Left lobe of liver (tissue), 2 donors: ENCODE results near the gene MAP7. TPM values are rescaled to one million over a fixed set of nuclear protein-coding genes. Genes with fewer than 3 reads are reported as not detected.

ENCODE experiments used
- ATAC-seq: fragments of 200-7000 bp; cut with Tn5 transposase; one replicate; pipeline ENCODE4 v1.9.1; 2020; ENCODE audit warnings: mild to moderate bottlenecking, moderate library complexity
- DNase-seq: peaks from one replicate; pipeline ENCODE4 v3.0.0-alpha.2; 2020; ENCODE audit warnings: low spot score
- total RNA-seq: library from RNA; stranded (reverse); gene quantifications from one replicate; pipeline ENCODE4 v1.2.1, GENCODE V29; 2021
- donor health status: DM: no; HTN: no; CAD: no; lungs with moderate emphysema.
- donor health status: DM: no; HTN: yes; CAD: no.

Gene MAP7
- total RNA-seq, 1 donor from 2014 or later = 18.1 TPM

DNA sequence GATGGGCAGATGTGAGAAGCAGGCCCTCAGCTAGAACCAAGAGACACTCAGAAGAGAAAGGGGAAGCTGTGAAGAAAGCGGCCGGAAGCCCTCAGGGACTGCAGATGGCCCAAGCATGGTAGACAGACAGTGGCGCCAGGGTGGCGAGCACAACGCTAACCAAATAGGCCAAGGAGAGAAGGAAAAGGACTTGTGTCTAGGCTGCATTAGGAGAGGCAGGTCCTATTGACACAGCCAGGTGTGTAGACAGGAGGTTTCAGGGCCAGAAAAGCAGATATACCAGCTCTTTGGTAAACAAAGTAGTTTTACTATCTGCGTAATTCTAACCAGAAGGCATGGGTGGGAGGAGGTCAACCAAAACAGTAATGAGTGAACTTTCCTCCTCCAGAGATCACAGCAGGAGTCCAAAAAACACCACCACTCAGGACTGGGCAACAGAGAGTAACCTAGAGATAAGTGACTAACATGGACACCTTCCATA is 15.8 kb upstream of the MAP7 start:
- ATAC-seq (peak; percentile 27), DNase-seq (no peak)

DNA sequence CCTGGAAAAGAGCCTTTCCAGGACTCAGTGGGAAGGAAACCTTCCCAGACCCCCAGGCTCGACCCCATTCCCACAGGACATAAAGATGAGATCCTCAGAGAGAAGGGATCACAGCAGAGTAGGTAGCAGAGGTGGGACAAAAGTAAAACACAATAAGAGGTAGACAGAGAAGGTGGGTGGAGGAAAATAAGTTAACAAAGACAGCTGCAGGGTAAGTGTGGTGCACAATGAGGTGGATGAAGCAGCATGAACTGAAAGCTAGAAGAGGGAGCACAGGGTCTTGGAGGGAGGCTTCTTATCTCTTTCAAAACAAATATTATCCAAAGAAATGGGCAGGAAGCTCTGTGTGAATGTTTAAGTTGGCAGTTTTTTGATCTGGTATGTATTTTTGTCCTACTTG is 14.0 kb upstream of the MAP7 start:
- no peak for ATAC-seq
- DNase-seq = no peak

DNA sequence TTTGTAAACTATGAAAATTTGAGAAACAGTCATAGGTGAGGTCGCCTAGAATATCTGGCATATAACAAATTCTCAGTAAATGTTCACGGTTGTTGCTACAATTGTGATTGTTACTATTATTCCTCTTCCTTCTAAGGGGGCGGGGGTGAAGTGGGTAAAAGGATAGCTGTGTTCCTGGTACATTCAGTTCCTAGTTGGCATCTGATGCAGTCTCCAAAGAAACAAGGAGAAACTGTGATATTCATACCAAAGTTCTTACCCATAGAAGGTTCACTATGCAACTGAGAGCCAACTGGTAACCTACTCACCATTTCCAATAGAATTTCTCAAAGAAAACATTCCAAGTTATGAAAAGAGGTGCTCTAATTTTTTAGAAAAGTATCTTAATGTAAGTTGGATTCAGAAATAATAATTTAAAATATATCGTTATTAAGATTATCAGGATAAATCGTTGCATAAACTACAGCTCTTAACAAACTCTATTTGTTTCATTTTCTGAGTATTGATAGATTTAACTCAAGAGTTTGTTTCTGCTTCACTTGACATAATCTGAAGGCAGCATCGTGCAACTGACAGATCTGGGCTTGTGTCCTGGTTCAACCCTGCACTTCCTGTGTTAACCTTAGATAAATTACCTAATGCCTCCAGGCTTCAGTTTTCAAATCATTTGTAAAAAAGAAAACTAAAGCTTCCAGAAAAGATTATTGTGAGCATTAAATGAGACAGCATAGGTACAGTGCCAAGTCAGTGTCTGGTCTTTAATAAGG is 13.3 kb upstream of the MAP7 start:
- no peak for DNase-seq
- no peak for ATAC-seq

DNA sequence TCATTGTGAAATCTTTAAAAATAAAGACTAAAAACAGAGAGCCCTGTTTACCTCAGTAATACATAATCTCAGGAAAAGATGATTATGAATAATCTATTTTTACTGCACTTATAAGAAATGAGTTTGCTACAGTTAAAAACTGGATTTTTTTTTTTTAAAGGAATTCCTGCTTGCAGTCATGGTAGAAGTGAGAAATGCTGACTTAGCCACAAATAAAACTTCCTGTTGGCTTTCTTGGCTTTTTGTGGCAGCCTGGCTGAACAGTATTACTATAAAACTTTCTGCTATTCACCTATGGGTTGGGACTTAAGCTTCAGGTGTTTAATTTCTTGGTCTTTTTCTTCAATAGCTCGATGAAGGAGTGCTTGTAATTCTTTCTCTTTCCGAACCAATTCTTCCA is 12.0 kb upstream of the MAP7 start:
- ATAC-seq (no peak), DNase-seq (no peak)

DNA sequence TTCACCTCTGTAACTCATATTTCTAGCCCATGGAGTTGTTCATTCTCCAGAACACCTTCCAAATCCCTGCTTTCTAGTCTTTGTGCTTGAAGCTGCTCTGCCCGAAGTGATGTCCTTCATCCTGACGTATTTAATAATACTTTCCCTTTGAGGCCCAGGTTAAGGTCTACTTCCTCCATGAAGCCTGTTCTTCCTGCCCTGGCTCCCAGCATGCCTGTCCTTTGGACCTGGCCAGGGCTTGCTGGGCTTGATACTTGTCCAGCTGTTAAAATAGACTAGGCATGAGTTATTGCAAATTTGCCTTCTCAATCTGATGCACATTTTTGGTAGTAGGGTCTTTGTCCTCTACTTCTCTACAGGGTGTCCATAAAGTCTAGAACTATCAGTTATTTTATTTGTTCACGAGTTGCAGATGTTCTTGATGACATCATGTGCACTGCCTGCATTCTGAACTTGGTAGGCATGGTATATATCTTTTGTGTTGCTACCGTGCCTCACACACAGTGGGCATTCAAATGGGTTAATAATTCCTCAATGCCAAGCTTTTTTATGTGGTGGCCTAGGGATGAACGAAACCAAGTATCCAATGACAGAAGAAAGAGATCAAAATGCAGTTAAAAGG is 3.1 kb upstream of the MAP7 start:
- peak; percentile 12 for ATAC-seq
- peak; percentile 49 for DNase-seq

DNA sequence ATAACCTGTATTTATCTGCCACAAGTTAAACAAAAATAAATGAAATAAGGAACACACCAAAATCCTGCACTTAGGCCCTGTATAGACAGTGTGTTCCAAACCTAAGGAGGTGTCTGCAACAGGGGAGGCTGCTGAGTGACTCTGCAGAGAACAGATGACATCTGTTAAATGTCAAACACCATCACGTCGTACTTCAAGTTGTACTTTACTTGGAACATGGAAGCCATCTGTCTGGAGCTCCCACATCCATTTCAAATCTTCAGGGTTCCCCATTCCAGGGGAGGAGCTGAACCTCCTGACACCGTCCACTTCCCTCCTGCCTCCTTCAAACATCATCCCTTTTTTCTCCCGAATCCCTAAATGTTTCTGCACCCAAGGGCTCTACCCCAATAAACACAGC is 1.8 kb upstream of the MAP7 start:
- ATAC-seq = no peak
- no peak for DNase-seq

DNA sequence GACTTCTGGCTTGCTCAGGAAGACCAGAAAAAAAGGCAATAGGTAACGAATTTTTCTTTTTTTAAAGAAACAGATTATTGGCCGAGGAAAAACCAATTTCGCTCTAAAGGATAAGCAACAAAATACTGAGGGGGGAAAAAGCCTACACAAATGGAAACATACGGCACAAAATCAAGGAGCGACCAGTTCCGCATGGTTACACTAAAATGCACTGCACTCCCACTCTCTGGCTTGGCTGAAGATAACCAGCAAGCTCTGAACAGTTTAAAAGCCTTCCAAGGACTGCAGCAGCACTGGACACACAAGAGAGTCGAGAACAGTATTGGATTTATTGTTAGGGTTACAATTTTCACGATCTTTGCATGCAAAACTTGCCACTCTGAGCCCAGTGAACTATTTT is 881 bp upstream of the MAP7 start:
- ATAC-seq (no peak), DNase-seq (no peak)

DNA sequence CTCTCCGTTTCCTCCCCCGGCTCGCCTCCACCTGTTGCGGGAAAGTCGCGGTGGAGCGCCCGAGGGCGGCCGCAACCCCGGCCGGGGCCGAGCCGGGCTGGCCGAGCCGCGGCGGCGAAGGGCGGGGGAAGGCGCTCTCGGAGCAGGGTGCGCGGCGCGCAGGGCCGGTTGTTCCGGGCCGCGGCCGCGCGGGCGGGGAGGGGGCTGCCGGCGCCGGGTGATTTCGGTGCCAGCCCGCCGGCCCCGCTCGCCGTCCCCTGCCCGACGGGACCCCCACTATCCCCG is 235 bp downstream of the MAP7 start:
- ATAC-seq (peak; percentile 75), DNase-seq (no peak)

DNA sequence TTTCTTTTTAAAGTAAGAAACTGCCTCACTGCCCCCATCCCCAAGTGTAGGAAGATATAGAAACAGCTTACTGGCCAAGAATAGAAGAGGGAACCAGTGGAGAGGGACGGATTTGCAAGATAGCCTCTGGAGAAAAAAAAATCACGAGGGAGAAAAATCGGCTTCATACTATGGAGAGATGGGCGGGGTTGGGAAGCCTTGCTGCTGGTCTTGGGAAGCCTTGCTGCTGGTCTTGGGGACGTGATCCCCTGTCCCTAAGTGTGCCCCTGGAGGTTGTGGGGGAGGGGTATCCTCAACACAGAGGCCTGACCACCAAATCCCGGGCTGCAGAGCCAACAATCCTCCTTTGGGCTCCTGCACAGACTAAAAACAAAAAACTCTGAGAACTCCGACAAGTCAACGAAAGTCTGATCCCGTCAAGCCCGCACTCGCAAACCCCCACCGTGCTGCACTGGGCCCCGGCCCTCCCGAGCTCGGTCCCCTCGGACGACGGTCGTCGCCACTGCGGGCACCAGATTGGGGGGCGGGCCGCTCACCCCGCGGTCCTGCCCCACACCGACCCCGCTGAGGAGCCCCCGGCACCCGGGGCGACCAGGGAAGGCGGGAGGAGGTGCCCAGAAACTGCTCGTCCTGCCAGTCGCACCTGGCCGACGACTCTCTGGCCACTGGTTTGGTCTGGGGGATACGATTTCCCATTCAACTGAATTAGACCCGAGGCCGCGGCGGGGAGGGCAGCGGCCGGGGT is 750 bp downstream of the MAP7 start:
- ATAC-seq (peak; percentile 2), DNase-seq (peak; percentile 48)

DNA sequence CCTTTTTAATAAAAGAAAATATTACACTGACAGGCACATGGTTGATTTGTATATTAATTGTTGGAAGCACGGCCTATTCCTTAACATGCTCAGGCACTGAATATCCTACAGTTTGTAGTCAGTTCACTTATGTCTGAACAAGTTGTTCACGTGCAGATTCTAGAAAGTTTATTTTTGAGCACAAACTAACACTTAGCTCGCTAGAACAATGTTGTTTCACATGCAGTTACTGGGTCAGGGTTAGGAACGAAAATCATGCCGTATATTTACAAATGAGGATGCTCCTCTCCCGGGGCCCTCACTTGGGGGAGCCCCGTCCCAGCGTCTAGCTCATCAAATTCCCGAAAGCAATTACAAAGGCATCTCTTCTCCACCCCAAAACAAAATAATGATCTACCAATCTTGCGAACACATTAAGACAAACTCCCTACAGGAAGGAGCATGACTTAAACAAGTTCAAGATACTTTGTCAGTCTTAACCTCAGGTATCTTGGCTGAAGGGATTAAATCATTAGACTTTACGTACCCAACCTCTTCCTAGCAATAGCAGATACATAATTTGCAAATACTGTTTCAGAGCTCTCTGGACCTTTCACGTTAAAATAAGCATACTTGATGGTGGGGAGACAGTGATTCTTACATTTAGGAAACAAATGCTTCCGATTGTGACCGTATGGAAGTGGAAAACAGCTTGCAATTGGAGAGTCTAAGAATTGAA is 1.5 kb downstream of the MAP7 start:
- DNase-seq = no peak
- ATAC-seq = no peak

DNA sequence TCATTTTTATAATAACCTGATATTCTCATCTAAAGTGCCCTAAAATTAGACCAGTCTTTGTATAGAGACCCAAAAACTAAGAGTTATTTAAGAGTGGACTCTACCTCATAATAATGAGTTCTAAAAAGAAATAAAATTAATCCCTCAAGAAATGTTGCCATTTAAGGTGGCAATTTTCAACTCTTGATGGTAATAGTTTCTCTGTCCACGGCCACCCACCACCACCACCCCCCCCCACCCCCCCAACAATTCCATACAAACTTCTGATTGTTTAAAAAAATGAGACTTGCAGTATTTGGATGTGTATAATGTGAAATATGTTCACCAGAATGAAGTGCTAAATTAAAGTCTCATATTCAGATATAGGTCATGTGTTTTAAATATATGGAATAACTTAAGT is 2.4 kb downstream of the MAP7 start:
- ATAC-seq (no peak), DNase-seq (no peak)

DNA sequence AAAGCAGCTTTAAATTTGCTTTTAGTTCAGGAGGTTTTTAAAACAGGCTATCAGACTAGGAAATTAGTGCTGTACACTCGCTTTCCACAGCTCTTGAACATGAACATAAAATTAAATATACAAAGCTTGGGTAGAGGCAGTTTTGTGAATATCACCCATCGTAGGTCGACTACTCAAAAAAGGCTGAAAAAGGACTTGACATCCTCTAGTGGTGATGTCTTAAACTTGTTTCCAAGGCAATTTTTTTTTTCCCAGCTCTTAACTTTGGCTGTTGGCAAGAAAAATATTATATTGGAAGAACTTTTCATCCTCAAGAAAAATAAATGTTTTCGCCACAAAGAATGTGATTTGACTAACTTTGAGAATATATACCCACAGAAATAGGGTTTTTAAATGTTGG is 2.9 kb downstream of the MAP7 start:
- no peak for DNase-seq
- no peak for ATAC-seq

DNA sequence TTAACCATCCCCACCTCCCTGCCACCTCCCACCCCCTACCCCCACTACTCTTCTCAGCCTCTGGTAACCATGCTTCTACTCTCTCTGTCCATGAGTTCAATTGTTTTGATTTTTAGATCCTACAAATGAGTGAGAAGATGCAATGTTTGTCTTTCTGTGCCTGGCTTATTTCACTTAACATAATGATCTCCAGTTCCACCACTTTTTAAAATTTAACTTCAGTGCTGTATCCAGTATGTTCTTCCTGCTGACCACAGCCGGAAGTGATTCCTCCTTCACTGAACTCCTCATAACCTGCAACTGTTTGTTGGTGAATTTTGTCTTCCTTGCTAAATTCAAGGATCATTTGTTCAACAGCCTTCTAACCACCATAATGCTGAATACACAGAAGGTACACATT is 3.9 kb downstream of the MAP7 start:
- no peak for ATAC-seq

DNA sequence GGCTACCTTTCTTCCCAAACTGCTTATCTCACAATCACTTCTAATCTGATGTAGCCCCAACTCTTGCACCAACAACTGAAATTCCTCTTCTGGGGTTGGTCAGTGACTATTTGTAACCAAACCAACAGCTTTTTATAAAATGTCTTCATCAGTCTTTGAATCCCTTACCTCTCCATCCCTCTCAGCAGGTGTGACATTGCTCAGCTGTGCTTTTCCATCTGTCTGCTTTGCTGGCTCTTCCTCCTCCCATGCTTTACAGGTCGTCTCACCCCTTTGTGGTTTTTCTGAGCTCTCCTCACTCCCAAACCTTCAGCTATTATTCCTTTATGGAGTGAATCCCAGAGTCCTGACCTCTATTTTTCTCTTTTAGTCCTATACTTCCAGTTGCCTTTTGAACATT is 5.9 kb downstream of the MAP7 start:
- no peak for DNase-seq
- no peak for ATAC-seq

More for the DNA sequence above, 3.9 kb downstream of the MAP7 start:
- DNase-seq = no peak

DNA sequence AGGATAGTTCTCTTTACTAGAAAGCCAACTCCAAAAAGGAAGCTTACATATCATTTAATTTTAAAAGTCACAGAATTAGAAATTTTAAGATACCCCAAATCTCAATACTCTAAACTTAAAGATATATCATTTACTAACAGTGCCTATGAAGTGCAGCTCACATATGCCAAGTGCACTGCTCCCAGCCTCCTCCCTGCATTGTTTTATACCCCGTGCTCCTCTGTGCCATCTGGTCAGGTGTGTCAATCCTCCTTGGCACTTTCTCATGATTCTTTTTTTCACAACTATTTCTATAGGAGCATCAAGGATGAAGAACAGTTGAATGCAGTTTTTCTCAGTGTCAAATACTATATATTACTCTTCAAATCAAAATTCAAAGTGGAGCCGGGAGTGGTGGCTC is 8.8 kb downstream of the MAP7 start:
- DNase-seq (no peak), ATAC-seq (no peak)

DNA sequence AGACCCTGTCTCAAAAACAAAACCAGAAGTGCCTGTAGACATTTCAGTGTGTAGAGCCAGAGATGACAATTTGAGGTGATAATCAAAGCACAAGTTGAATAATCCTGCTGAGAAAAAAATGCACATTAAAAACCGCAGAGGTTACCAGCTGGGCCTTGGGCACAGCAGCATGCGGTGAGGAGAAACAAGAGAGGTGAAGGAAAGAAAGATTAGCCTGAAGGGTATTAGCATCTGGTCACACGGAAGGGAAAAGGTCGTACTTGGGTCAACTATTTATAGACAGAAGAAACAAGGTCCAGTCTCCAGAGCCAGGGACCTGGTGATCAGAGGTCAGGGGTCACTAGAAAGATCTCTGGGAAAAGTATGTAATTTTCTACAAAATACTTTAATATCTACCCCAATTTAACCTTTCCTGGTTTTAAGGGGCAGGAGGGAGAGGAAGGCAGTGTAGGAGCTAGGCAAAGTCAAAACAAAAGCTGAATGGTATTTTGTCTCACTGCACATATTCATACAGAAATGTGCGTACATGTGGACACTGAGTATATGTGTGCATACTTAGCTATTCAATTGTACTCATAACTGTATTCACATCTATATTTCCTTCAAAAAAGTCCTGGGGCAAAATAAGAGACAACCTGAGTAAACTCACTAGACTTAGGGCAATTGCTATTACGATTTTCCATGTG is 10.1 kb downstream of the MAP7 start:
- ATAC-seq = peak; percentile 81
- no peak for DNase-seq

DNA sequence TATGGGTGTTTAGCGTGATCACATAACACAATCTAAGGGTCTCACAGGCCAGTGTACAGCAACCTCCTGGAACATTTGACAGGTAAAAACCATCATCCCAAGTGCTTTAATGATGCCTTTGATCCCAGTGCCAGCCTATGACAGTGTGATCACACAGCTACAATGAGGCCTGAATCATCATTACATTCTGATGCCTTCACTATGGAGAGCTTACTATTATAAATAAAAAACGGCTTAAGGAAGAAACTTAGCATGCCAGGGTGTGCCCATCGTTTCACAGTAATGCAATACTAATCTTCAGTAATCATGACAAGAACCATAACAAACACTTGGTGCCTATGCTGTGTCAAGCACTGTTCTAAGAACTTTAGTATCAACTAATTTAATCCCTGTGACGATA is 11.4 kb downstream of the MAP7 start:
- no peak for DNase-seq
- ATAC-seq = no peak

DNA sequence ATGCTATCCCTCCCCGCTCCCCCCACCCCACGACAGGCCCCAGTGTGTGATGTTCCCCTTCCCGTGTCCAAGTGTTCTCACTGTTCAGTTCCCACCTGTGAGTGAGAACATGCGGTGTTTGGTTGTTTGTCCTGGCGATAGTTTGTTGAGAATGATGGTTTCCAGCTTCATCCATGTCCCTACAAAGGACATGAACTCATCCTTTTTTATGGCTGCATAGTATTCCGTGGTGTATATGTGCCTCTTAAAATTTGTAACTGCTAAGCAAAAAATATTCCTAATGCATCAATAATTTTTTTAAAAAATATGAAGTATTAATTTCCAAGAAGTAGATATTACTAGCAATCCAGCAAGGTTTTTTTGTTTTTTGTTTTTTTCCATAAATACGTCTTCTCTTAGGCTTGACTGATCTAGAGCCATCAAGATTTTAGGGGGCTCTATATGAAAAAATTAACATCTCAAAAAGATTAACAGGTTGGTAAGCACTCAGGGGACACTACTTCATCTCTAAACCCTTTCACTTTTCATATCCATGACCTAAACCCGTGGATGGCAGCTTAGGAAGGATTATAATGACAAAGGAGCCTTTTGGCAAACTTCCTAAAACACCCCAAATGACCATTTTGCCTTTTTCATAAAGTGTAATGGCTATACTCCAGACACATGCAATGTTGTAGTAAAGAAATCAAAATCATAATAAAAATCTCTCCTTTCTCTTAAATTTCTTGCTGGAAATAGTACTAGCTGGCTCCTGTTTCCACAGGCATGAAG is 14.2 kb downstream of the MAP7 start:
- DNase-seq = no peak
- ATAC-seq = no peak

DNA sequence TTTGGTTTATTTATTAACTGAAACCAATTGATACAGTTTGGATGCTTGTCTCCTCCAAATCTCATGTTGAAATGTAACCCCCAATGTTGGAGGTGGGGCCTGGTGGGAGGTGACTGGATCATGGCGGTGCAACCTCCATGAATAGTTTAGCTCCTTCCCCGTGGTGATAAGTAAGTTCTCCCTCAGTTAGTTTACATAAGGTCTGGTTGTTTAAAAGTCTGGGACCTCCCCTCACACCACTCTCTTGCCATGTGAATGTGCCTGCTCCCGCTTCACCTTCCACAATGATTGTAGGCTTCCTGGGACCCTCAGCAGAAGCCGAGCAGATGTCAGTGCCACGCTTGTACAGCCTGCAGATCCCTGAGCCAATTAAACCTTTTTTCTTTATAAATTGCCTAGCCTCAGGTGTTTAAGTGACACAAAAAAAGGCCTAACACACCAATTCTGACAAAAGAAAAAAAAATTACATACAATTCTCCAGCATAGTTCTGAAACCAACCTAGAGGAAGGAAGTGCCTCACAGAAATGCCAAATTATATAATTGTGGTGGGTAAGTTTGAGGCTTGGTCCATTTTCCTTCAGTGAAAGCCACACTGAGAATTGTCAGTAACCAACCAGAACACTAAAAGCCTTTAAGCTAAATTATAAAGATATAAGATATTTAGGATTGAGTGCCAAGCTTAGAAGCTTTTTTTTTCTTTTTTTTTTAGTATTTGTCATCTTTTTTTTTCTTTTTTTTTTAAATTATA is 15.0 kb downstream of the MAP7 start:
- ATAC-seq (no peak), DNase-seq (no peak)

DNA sequence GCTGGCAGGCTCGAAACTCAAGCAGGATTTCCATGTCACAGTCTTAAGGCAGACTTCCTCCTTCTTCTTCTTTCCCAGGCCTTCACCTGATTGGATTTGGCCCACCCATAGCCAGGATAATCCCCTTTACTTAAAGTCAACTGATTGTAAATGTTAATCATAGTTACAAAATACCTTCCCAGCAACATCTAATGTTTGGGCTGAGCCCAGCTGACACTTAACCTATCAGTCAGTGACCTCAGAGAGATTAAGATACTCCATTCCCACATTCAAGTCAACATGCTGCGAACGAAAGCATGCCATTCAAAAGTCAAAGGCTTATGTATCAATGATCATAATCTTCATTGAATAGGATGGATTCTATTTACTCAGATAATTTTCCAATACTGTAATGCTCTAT is 16.0 kb downstream of the MAP7 start:
- peak; percentile 79 for ATAC-seq

More for the DNA sequence above, 16.0 kb downstream of the MAP7 start:
- DNase-seq = no peak
